Stimulated activated effector memory CD8-positive, alpha-beta T cell treated with anti-CD3 and anti-CD28 coated beads, Interleukin-12 subunit alpha, Interleukin-12 subunit beta, amount 100 ng/mL, for 72 hours (primary cell): ENCODE results near the gene PRR7.

Experiments used
- ATAC-seq: fragments of 150-1000 bp; cut with Tn5 transposase; 2 replicates; pipeline ENCODE4 v1.10.0; 2021
- DNase-seq, 2 donors: peaks; one replicate each; pipeline ENCODE4 v3.0.0; 2021 to 2022; ENCODE audit warnings: low spot score in 2 of 2
- H3K27ac Mint-ChIP-seq: one replicate; pipeline ENCODE4 v1.8.0; 2022; ENCODE audit warnings: mild to moderate bottlenecking, mixed read lengths
- H3K36me3 Mint-ChIP-seq: one replicate; pipeline ENCODE4 v1.8.0; 2022; ENCODE audit warnings: mild to moderate bottlenecking, mixed read lengths
- H3K4me1 Mint-ChIP-seq: one replicate; pipeline ENCODE4 v1.8.0; 2022; ENCODE audit warnings: mixed read lengths
- H3K4me3 Mint-ChIP-seq: one replicate; pipeline ENCODE4 v1.8.0; 2022; ENCODE audit warnings: mild to moderate bottlenecking, mixed read lengths
- H3K9me3 Mint-ChIP-seq: one replicate; pipeline ENCODE4 v1.8.0; 2022; ENCODE audit warnings: mixed read lengths

Gene PRR7

DNA sequence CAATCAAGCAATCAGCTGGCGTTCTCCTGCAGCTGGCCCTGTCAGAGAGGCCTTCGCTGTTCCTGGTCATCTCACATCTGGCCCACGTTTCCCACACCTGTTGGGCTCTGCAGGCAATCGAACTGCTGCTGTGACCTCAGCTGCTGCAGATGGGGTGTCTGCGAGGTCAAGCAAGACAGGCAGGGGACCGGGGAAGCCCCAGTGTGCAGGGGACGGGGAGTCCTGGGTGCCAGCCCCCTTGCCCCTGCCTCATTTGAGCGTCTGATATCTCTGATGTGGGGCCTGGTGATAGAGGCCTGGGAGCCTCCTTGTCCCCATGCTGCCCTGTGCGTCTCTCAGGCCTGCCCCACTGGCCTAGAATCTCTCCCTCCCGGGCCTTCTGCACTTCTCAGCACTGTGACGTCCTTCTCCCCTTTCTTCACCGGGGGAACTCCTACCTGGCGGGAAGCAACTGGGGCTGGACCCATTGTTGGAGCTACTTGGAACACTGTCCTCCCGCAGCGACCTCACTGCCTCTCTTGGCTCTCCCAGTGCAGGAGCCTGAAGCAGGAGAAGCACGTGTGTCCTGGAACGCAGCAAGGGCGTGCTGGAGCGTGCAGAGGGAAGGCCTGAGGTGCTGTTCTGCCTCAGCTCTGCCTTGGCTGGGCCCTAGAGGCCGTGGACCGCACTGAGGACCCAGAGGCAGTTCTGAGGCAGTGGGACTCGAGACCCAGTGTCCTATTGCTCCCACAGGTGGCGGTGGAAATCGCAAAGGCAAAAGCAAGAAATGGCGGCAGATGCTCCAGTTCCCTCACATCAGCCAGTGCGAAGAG is 16.3 kb upstream of the PRR7 start:
- H3K4me3 Mint-ChIP-seq = peak overlapping the region; percentile 76
- peaks cover 96% of the 10 kb centered on the region for H3K36me3 Mint-ChIP-seq
- H3K27ac Mint-ChIP-seq = peak overlapping the region; percentile 93
- no peak for ATAC-seq
- no peak for DNase-seq
- H3K9me3 Mint-ChIP-seq = no peaks in the 10 kb centered on the region
- peaks cover 74% of the 10 kb centered on the region for H3K4me1 Mint-ChIP-seq

DNA sequence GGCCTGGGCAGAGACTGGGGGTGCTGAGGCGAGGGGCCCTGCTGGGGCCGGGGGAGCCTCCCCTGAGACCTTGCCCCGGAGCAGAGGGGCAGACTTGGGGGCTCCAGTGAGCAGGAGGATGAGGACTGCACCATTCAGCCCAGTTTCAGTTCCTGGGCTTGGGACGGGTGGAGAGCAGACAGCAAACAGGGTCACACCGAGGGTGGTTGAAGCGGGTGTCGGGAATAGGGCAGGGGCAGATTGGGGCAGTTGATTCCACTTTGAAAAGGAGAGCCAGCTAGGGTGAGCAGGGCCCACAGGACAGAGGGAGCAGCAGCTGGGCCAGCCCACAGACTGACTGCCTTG is 15.7 kb upstream of the PRR7 start:
- DNase-seq (no peak), ATAC-seq (no peak)
- Mint-ChIP-seq H3K4me1 (peaks cover 68% of the 10 kb centered on the region), H3K4me3 (peak overlapping the region; percentile 76), H3K36me3 (peaks cover 97% of the 10 kb centered on the region), H3K9me3 (no peaks in the 10 kb centered on the region), H3K27ac (peak overlapping the region; percentile 93)

DNA sequence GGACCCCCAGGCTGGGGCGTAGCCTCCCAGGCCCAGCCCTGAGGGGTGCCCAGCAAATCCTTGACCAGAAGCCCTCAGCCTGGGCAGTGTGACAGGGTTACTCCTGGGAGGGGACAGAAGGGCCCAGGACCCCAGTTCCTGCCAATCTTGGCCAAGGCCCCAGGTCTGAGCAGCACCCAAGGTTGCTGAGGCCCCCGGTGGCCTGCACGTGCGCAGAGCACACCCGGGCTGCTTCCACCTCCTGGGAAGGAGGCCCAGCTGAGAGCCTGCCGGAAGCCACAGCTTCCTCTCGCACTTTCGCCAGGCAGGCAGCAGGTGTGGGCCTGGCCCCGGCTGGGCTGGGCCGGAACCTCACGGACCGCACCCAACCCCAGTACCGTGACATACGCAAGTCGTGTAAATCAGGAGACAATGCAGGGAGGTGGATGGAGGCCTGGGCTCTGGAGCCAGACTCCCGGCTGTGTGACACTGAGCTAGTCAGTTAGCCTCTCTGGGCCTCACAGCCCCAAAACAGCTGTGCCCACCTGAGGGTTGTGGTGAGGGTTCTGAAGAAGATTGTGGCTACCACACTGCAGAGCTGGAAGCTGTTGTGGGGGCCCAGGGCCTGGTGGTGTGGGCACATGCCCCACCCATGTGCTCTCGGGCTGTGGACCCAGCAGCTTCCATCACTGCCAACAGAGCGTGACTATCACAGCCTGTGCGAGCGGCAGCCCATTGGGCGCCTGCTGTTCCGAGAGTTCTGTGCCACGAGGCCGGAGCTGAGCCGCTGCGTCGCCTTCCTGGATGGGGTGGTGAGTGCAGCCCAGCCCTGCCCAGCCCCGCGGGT is 15.1 kb upstream of the PRR7 start:
- H3K4me1 Mint-ChIP-seq = peaks cover 67% of the 10 kb centered on the region
- no peaks in the 10 kb centered on the region for H3K9me3 Mint-ChIP-seq
- H3K27ac Mint-ChIP-seq = peak overlapping the region; percentile 93
- peaks cover 97% of the 10 kb centered on the region for H3K36me3 Mint-ChIP-seq
- ATAC-seq = peak; percentile 71
- DNase-seq = peak; percentile 53 to 89
- H3K4me3 Mint-ChIP-seq = peak overlapping the region; percentile 76

DNA sequence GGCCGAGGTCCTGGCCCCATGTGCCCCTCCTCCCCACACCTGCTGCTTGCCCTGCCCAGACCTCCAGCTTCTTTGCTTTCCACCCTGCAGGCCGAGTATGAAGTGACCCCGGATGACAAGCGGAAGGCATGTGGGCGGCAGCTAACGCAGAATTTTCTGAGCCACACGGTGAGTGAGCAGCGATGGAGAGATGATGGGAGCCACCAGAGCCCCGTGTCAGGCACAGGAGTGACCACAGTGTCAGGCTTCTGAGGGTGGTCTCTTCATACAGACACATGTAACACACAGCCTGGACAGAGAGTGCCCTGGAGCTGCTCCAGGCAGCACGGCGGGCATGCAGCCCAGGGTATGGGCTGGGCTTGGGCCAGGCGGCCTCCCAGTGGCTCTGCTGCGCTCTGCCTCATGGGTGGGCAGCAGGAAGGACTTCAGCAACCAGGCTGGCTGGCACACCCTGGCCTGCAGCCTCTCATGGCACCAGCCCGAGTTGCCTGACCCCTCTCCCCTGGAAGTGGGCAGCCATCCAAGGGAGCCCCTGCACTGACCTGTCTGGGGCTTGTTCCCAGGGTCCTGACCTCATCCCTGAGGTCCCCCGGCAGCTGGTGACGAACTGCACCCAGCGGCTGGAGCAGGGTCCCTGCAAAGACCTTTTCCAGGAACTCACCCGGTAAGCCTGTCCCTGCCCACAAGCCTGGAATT is 14.3 kb upstream of the PRR7 start:
- Mint-ChIP-seq H3K9me3 (no peaks in the 10 kb centered on the region), H3K27ac (peak overlapping the region; percentile 93), H3K4me3 (peak overlapping the region; percentile 76), H3K36me3 (peaks cover 100% of the 10 kb centered on the region), H3K4me1 (peaks cover 74% of the 10 kb centered on the region)
- peak; percentile 44 for ATAC-seq
- DNase-seq = peak in 1 of 2 donors; percentile 34

DNA sequence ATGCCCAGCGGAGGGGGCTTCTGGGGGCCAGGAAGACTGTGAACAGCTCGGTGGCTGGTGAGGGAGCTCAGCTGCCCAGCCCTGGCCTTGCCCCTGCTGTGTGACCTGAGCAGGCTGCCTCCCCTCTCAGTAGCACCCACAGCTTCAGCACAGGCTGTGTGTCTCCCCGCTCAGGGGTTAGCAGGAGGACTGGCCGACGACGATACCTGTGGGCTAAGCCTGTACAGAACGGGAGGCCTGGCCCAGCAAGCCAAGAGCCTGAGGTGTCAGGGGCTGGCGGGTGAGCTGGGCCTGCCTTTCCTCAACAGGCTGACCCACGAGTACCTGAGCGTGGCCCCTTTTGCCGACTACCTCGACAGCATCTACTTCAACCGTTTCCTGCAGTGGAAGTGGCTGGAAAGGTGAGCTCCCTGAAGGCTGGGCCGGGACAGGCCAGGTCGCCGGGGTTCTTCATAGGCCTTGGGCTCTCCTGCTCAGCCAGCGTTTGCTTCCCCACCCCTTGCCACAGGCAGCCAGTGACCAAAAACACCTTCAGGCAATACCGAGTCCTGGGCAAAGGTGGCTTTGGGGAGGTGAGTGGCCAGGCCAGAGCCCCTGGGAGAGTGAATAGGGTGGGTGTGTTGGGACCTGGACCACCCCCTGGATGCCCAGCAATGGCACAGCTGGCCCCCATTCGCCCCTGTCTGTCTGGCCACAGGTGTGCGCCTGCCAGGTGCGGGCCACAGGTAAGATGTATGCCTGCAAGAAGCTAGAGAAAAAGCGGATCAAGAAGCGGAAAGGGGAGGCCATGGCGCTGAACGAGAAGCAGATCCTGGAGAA is 13.6 kb upstream of the PRR7 start:
- Mint-ChIP-seq H3K4me1 (peaks cover 75% of the 10 kb centered on the region), H3K36me3 (peaks cover 100% of the 10 kb centered on the region), H3K27ac (peak overlapping the region; percentile 93), H3K9me3 (no peaks in the 10 kb centered on the region), H3K4me3 (peak overlapping the region; percentile 76)
- no peak for DNase-seq
- no peak for ATAC-seq

DNA sequence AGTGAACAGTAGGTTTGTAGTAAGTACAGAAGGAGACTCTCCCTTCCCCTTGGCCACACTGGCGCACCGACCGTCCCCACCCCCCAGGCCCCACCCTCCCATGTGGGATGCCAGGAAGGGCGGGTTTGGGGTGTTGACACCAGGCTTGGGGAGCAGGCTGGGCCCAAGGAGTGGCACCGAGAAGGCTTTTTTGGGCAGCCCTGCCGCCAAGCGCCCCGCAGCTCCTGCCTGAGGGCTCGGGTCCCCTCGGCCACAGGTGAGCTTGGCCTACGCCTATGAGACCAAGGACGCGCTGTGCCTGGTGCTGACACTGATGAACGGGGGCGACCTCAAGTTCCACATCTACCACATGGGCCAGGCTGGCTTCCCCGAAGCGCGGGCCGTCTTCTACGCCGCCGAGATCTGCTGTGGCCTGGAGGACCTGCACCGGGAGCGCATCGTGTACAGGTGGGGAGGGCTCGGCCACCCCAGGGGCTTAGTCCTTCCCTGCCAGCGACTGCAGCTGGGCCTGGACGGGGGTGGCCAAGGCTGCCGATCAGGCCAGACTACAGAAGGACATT is 12.9 kb upstream of the PRR7 start:
- Mint-ChIP-seq H3K4me1 (peaks cover 70% of the 10 kb centered on the region), H3K4me3 (peak overlapping the region; percentile 76), H3K9me3 (no peaks in the 10 kb centered on the region), H3K27ac (peak overlapping the region; percentile 93), H3K36me3 (peaks cover 100% of the 10 kb centered on the region)
- DNase-seq (peak in 1 of 2 donors; percentile 48), ATAC-seq (no peak)

DNA sequence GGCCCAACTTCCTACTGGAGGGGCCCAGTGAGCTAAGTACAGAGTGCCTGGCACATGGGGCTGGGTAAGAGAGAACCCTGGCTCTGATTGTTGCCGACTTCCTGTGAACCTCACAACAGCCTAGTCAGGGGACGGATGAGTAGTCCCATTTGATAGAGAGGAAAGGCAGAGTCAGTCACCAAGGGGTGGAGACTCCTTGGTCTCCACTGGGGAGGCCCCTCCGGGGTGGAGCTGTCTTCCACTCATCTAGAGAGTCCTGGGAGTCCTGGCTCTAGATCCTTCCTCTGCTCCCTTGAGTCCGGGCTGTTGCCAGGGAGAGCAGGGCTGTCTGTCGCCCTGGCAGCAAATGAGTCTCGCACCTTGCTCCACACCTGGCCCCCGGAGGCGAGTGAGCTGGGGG is 12.2 kb upstream of the PRR7 start:
- H3K4me3 Mint-ChIP-seq = peak overlapping the region; percentile 76
- H3K36me3 Mint-ChIP-seq = peaks cover 100% of the 10 kb centered on the region
- ATAC-seq = peak; percentile 70
- peak overlapping the region; percentile 61 for H3K27ac Mint-ChIP-seq
- H3K9me3 Mint-ChIP-seq = no peaks in the 10 kb centered on the region
- H3K4me1 Mint-ChIP-seq = peaks cover 64% of the 10 kb centered on the region
- DNase-seq = peak; percentile 15 to 62

DNA sequence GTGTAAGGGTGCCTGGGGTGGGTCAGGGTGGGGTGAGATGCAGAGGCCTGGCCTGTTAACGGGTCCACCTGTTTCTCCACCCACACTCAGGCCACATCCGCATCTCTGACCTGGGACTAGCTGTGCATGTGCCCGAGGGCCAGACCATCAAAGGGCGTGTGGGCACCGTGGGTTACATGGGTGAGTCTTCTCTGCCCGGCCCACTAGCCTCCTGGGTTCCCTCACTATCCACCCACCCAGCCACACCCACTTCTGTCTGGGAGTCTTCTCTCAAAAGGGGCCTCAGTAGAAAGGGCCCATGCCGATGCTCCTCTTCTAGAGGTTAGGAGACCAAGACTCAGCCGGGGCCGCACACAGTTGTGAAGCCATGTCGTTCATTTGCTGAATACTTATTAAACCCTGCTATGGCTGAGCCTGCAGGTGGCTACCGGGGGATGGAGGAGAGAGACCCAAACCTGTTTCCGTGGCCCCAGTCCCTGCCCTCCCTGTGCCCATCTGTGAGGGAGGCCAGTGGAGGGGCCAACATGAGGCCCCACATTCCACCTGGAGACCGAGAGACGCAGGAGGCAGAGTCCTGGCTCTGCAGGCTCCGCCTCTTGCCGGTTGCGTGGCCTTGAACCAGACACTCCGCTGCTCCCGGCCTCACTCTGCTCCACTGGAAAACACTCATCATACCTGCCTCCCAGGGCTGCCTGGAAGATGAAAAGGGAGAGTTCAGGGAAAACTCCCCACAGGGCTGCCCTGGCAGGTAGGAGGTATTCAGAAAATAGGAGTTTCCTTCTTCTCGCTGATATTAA is 11.5 kb upstream of the PRR7 start:
- H3K36me3 Mint-ChIP-seq = peaks cover 100% of the 10 kb centered on the region
- peak overlapping the region; percentile 76 for H3K4me3 Mint-ChIP-seq
- H3K4me1 Mint-ChIP-seq = peaks cover 64% of the 10 kb centered on the region
- no peaks in the 10 kb centered on the region for H3K9me3 Mint-ChIP-seq
- ATAC-seq (no peak), DNase-seq (no peak)
- peak overlapping the region; percentile 61 for H3K27ac Mint-ChIP-seq

DNA sequence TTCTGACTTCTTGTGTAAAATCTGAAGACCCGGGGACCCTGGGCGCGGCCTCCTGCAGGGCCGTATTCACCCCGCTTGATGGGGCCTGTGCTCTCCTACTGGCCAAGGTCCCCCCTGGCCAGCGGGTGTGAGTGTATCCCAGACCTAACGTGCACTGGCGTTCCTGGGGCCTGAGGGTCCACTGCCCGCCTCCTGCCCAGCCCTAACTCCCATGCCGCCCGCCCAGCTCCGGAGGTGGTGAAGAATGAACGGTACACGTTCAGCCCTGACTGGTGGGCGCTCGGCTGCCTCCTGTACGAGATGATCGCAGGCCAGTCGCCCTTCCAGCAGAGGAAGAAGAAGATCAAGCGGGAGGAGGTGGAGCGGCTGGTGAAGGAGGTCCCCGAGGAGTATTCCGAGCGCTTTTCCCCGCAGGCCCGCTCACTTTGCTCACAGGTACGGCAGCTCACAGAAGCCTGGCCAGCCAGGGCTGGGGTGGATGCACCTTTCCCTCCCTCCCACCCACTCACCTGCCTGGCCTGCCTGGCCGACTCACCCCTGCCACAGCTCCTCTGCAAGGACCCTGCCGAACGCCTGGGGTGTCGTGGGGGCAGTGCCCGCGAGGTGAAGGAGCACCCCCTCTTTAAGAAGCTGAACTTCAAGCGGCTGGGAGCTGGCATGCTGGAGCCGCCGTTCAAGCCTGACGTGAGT is 10.6 kb upstream of the PRR7 start:
- no peak overlapping the region for H3K4me3 Mint-ChIP-seq
- DNase-seq (no peak), ATAC-seq (no peak)
- H3K9me3 Mint-ChIP-seq = no peaks in the 10 kb centered on the region
- peak overlapping the region; percentile 83 for H3K27ac Mint-ChIP-seq
- peaks cover 98% of the 10 kb centered on the region for H3K36me3 Mint-ChIP-seq
- peaks cover 61% of the 10 kb centered on the region for H3K4me1 Mint-ChIP-seq

DNA sequence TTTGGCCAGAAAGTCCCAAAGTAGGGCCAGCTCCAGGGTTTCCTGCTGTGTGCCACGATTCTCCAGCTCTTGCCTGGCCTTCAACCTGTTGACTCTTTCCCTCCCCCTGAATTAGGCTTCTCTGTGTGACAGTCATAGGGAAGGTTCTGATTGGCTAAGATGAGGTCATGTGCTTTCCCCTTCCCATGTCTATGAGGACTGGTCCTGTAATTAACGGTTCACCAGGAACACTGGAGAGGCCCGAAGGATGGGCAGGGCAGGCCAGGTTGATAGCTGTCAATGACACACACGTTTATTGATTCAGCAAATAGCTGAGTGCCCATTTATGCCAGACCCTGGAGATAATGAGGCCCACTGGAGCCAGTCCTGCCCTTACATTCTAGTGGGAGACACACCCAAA is 9.0 kb upstream of the PRR7 start:
- ATAC-seq (no peak), DNase-seq (no peak)
- H3K9me3 Mint-ChIP-seq = no peaks in the 10 kb centered on the region
- peak overlapping the region; percentile 83 for H3K27ac Mint-ChIP-seq
- peaks cover 96% of the 10 kb centered on the region for H3K36me3 Mint-ChIP-seq
- H3K4me3 Mint-ChIP-seq = no peak overlapping the region
- peaks cover 59% of the 10 kb centered on the region for H3K4me1 Mint-ChIP-seq

DNA sequence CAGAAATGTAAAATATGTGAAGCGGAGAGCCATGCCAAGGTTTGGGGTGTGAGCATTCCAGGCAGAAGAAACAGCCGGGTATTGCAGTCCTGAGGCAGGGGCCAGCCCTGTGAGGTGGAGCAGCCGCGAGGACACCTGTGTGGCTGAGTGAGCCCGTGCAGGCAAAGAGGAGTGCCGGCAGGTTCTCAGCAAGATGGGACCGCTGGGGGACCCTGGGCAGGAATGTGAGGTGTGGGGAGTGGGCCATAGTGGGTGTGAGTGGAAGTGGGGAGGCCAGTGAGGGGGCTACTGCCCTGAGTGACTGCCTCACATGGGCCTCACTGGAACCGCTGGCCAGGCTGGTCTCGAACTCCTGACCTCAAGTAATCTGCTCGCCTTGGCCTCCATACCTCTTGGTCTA is 8.1 kb upstream of the PRR7 start:
- Mint-ChIP-seq H3K4me3 (no peak overlapping the region), H3K36me3 (peaks cover 93% of the 10 kb centered on the region), H3K4me1 (peaks cover 52% of the 10 kb centered on the region), H3K27ac (peak overlapping the region; percentile 83), H3K9me3 (no peaks in the 10 kb centered on the region)
- no peak for DNase-seq
- no peak for ATAC-seq

DNA sequence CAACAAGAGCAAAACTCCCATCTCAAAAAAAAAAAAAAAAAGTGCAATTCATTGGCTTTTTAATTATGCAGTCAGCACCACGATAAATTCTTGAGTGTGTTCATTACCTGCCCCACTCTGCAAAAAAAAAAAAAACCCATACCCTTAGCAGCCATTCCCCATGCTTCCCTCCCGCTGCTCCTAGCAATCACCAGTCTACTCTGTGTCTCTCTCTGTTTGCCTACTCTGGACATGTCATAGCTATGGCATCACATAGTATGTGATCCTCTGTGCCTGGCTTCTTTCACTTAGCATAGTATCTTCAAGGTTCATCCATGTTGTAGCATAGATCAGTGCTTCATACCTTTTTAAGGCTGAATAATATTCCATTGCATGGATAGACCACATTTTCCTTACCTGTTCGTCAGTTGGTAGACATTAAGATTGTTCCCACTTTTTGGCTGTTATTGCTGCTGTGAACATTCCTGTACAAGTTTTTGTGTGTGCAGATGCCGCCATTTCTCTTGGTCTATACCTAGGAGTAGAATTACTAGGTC is 7.0 kb upstream of the PRR7 start:
- H3K27ac Mint-ChIP-seq = peak overlapping the region; percentile 90
- peaks cover 89% of the 10 kb centered on the region for H3K36me3 Mint-ChIP-seq
- peak overlapping the region; percentile 53 for H3K4me3 Mint-ChIP-seq
- H3K9me3 Mint-ChIP-seq = no peaks in the 10 kb centered on the region
- H3K4me1 Mint-ChIP-seq = peaks cover 52% of the 10 kb centered on the region
- DNase-seq = no peak
- no peak for ATAC-seq
